22Rv1 (cell line): ENCODE data around the gene MS4A10.

ENCODE experiments used
- H3K27ac ChIP-seq: fragments of 450-650 bp; 2 replicates; pipeline ENCODE4 v1.5.1; 2017
- ZFX ChIP-seq: fragments of 450-650 bp; IDR thresholded peaks from 2 replicates; pipeline ENCODE4 v1.6.1; 2017; ENCODE audit warnings: antibody characterized with exemption, borderline replicate concordance
- TF ChIP-seq, protein P1 (sequence below): fragments of 450-650 bp; IDR thresholded peaks from 2 replicates; pipeline ENCODE4 v1.5.1; 2017; ENCODE audit warnings: mild to moderate bottlenecking

MS4A10 gene

DNA sequence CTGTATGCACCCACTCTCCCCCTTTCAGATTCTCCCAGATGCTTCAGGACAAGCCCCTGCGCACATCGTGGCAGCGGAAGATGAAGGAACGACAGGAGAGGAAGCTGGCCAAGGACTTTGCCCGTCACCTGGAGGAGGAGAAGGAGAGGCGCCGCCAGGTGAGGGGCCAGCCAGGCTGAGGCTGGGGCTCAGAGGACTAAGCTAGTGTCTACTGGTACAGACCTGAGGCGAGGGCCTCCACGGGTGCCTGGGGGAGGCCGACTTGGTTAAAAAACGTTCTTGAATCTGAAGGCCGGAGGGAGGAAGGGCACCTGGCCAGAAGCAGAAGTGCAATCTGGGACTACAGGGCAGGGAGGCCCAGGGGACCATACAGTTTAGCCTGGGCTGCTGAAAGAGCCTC lies 62.8 kb downstream of the MS4A10 start:
- H3K27ac ChIP-seq, result no peak overlapping the region
- TF ChIP-seq, protein P1, sequence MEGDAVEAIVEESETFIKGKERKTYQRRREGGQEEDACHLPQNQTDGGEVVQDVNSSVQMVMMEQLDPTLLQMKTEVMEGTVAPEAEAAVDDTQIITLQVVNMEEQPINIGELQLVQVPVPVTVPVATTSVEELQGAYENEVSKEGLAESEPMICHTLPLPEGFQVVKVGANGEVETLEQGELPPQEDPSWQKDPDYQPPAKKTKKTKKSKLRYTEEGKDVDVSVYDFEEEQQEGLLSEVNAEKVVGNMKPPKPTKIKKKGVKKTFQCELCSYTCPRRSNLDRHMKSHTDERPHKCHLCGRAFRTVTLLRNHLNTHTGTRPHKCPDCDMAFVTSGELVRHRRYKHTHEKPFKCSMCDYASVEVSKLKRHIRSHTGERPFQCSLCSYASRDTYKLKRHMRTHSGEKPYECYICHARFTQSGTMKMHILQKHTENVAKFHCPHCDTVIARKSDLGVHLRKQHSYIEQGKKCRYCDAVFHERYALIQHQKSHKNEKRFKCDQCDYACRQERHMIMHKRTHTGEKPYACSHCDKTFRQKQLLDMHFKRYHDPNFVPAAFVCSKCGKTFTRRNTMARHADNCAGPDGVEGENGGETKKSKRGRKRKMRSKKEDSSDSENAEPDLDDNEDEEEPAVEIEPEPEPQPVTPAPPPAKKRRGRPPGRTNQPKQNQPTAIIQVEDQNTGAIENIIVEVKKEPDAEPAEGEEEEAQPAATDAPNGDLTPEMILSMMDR, result no peak
- no peak for TF ChIP-seq ZFX

DNA sequence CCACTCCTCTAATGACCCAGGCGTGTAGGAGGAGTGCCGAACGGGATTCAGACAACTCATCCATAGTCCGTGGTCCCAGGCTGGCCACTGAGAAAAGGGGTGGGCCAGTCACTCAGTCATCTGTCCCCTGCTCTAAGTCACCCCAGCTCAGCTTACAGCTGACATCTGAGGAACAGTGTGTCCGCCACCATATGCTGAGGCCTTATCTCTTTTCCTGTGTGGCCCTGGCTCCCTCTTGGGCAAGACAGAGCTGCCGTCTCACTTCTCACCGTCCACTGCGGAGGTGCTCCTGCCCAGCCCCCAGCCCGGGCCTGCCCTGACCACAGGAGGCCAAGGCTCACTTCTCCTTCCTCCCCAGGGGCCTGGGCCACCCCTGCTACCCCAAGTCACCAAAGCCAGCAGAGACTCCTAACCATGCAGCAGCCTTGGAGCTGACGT lies 63.6 kb downstream of the MS4A10 start:
- TF ChIP-seq, protein P1, result no peak
- H3K27ac ChIP-seq, result no peak overlapping the region

DNA sequence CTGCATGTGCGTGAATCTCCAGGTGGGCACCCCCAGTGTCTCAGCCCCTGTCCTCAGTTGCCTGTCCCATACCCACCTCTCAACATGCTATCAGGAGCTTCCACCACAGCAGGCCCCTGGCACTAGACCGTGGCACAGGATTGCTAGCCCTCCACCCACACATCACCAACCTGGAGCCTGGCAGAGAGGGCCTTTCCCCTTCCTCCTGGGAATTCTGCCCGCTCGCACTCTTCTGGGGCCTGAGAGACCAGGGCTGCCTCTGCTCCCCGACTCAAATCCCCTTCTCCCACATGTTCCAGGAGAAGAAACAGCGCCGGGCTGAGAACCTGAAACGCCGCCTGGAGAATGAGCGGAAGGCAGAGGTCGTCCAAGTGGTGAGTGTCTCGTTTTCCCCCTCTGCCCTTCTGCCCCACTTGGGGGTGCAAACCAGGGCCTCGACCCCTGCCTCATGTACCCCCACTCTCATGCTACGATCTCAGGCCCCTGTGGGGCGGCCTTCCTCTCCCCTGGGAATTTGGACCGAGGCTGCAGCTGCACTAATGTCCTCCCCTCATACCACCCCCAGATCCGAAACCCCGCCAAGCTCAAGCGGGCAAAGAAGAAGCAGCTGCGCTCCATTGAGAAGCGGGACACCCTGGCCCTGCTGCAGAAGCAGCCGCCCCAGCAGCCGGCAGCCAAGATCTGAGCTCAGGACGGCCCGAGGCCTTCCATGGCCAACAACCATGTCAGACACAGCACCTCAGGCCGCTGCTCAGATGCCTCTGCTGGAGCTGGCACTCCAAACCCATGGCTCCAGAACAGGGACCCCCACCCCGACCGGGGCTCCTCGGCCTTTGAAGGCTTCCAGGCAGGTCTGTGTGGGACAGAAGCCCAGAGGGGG lies 64.7 kb downstream of the MS4A10 start:
- no peak for TF ChIP-seq ZFX
- TF ChIP-seq, protein P1, result no peak
- H3K27ac ChIP-seq, result no peak overlapping the region
